IMR-90 (cell line): ENCODE results near the gene CHL1. TPM values are rescaled to one million over a fixed set of nuclear protein-coding genes. Genes with fewer than 3 reads are reported as not detected.

Experiments
- ATAC-seq: fragments of 200-7000 bp; cut with Tn5 transposase; 2 replicates; pipeline ENCODE4 v1.9.1; 2020; ENCODE audit warnings: low read depth, mild to moderate bottlenecking, moderate library complexity
- BruUV-seq: library from RNA; stranded (reverse); fragments of 400-500 nt; replicated peaks from 2 replicates; lab custom pipeline; 2021; lab: Mats Ljungman, UMichigan
- CTCF ChIA-PET: fragments of 300-600 bp; formaldehyde crosslinking; extraction: SDS; loops from one replicate; lab custom pipeline; 2021; ENCODE audit warnings: antibody characterized with exemption; lab: Yijun Ruan, JAX
- POLR2A ChIA-PET: fragments of 300-600 bp; sonication (Branson Sonifier 250); formaldehyde crosslinking; loops from one replicate; lab custom pipeline; 2022; ENCODE audit warnings: antibody characterized with exemption; ENCODE audit not compliant: unreplicated experiment; lab: Charles Lee
- DNase-seq: peaks from one replicate; pipeline ENCODE4 v3.0.0; 2013
- H2AFZ ChIP-seq: replicated peaks from 2 replicates; pipeline ENCODE3; 2013; ENCODE audit warnings: low read length, mild to moderate bottlenecking; ENCODE audit not compliant: poor library complexity
- H2AK5ac ChIP-seq: 2 replicates; pipeline ENCODE4 v1.6.1; 2013; ENCODE audit warnings: low read depth, low read length, inconsistent platforms
- H2AK9ac ChIP-seq: replicated peaks from 2 replicates; pipeline ENCODE3; 2013; ENCODE audit warnings: mild to moderate bottlenecking, low read depth, low read length, moderate library complexity; ENCODE audit not compliant: poor library complexity
- H2BK120ac ChIP-seq: 2 replicates; pipeline ENCODE4 v1.6.1; 2013; ENCODE audit warnings: low read depth, low read length, inconsistent platforms
- H2BK15ac ChIP-seq: 3 replicates; pipeline ENCODE4 v1.6.1; 2013; ENCODE audit warnings: low read depth, low read length, inconsistent platforms
- H2BK20ac ChIP-seq: 2 replicates; pipeline ENCODE4 v1.6.1; 2013; ENCODE audit warnings: low read depth, mild to moderate bottlenecking, inconsistent platforms, low read length, moderate library complexity
- H2BK5ac ChIP-seq: 2 replicates; pipeline ENCODE4 v1.6.1; 2013; ENCODE audit warnings: mild to moderate bottlenecking, low read depth, low read length, inconsistent platforms; ENCODE audit not compliant: poor library complexity, severe bottlenecking
- H3K14ac ChIP-seq: replicated peaks from 2 replicates; pipeline ENCODE4 v1.6.1; 2013; ENCODE audit warnings: low read depth, low read length, inconsistent platforms
- H3K18ac ChIP-seq: 2 replicates; pipeline ENCODE4 v1.6.1; 2013; ENCODE audit warnings: low read depth, low read length, control low read depth
- H3K23ac ChIP-seq: 2 replicates; pipeline ENCODE4 v1.6.1; 2013; ENCODE audit warnings: low read depth, low read length, inconsistent platforms
- H3K27ac ChIP-seq: 2 replicates; pipeline ENCODE4 v1.5.1; 2013; ENCODE audit warnings: mild to moderate bottlenecking, control low read depth, low read length; ENCODE audit not compliant: insufficient read depth
- H3K27me3 ChIP-seq: 2 replicates; pipeline ENCODE4 v1.6.1; 2013; ENCODE audit warnings: low read length; ENCODE audit not compliant: control insufficient read depth, insufficient read depth
- H3K36me3 ChIP-seq: 2 replicates; pipeline ENCODE4 v1.6.1; 2013; ENCODE audit warnings: low read length, mixed read lengths; ENCODE audit not compliant: control insufficient read depth, insufficient read depth
- H3K4ac ChIP-seq: 2 replicates; pipeline ENCODE4 v1.6.1; 2013; ENCODE audit warnings: low read depth, low read length, inconsistent platforms
- H3K4me1 ChIP-seq: 2 replicates; pipeline ENCODE4 v1.6.1; 2013; ENCODE audit warnings: low read length, mixed read lengths; ENCODE audit not compliant: control insufficient read depth, insufficient read depth
- H3K4me2 ChIP-seq: 2 replicates; pipeline ENCODE4 v1.6.1; 2013; ENCODE audit warnings: low read depth, mild to moderate bottlenecking, control low read depth, low read length, moderate library complexity
- H3K4me3 ChIP-seq: 2 replicates; pipeline ENCODE4 v1.5.1; 2013; ENCODE audit warnings: low read depth, mild to moderate bottlenecking, control low read depth, low read length, moderate library complexity; ENCODE audit not compliant: insufficient read depth
- H3K56ac ChIP-seq: 2 replicates; pipeline ENCODE4 v1.6.1; 2013; ENCODE audit warnings: low read length, inconsistent platforms; ENCODE audit not compliant: insufficient read depth; ENCODE audit errors: extremely low read depth
- H3K79me1 ChIP-seq, 2 experiments: 2 replicates each; pipeline ENCODE4 v1.6.1; 2013; ENCODE audit warnings: low read length in 2 of 2, inconsistent platforms in 1 of 2, low read depth in 1 of 2
- H3K9ac ChIP-seq: 2 replicates; pipeline ENCODE4 v1.6.1; 2013; ENCODE audit warnings: low read depth, low read length, control low read depth
- H3K9me1 ChIP-seq: 2 replicates; pipeline ENCODE4 v1.6.1; 2013; ENCODE audit warnings: low read length, inconsistent platforms; ENCODE audit not compliant: insufficient read depth
- H3K9me3 ChIP-seq: 2 replicates; pipeline ENCODE4 v1.6.1; 2013; ENCODE audit warnings: low read length; ENCODE audit not compliant: control insufficient read depth, insufficient read depth
- H4K20me1 ChIP-seq: 2 replicates; pipeline ENCODE4 v1.6.1; 2013; ENCODE audit warnings: low read length, inconsistent platforms; ENCODE audit not compliant: insufficient read depth
- H4K5ac ChIP-seq: 2 replicates; pipeline ENCODE4 v1.6.1; 2013; ENCODE audit warnings: mild to moderate bottlenecking, low read depth, low read length, control low read depth
- H4K8ac ChIP-seq, 2 experiments: 2 replicates each; pipeline ENCODE4 v1.6.1; 2013; ENCODE audit warnings: low read depth in 2 of 2, low read length in 2 of 2, control low read depth in 1 of 2, inconsistent platforms in 1 of 2
- H4K91ac ChIP-seq: 2 replicates; pipeline ENCODE4 v1.6.1; 2013; ENCODE audit warnings: low read depth, low read length, inconsistent platforms; ENCODE audit not compliant: insufficient read depth
- BHLHE40 ChIP-seq: fragments of 150-350 bp; IDR thresholded peaks from 2 replicates; pipeline ENCODE4 v1.6.1; 2016; ENCODE audit warnings: mild to moderate bottlenecking, low read depth, low read length
- CEBPB ChIP-seq: IDR thresholded peaks from 2 replicates; pipeline ENCODE4 v1.6.1; 2012; ENCODE audit warnings: low read depth, low read length, improper control_type of control experiment
- CHD1 ChIP-seq: IDR thresholded peaks from 2 replicates; pipeline ENCODE4 v1.6.1; 2012; ENCODE audit warnings: low read depth, low read length, improper control_type of control experiment
- FOS ChIP-seq: fragments of 150-350 bp; IDR thresholded peaks from 2 replicates; pipeline ENCODE4 v1.6.1; 2016; ENCODE audit warnings: low read depth, low read length
- MAFK ChIP-seq: IDR thresholded peaks from 2 replicates; pipeline ENCODE4 v1.6.1; 2012; ENCODE audit warnings: low read depth, low read length, improper control_type of control experiment
- MAZ ChIP-seq: IDR thresholded peaks from 2 replicates; pipeline ENCODE4 v1.6.1; 2012; ENCODE audit warnings: low read depth, mild to moderate bottlenecking, low read length, improper control_type of control experiment, moderate library complexity, borderline replicate concordance
- MXI1 ChIP-seq: IDR thresholded peaks from 2 replicates; pipeline ENCODE4 v1.6.1; 2012; ENCODE audit warnings: low read depth, mild to moderate bottlenecking, low read length, moderate library complexity, borderline replicate concordance
- NFE2L2 ChIP-seq: fragments of 150-350 bp; IDR thresholded peaks from 2 replicates; pipeline ENCODE4 v1.6.1; 2016; ENCODE audit warnings: low read depth, mild to moderate bottlenecking, low read length
- POLR2A ChIP-seq: IDR thresholded peaks from 2 replicates; pipeline ENCODE4 v1.6.1; 2012; ENCODE audit warnings: mild to moderate bottlenecking, low read depth, low read length
- RAD21 ChIP-seq: IDR thresholded peaks from 2 replicates; pipeline ENCODE4 v1.6.1; 2012; ENCODE audit warnings: low read length, improper control_type of control experiment
- RCOR1 ChIP-seq: IDR thresholded peaks from 2 replicates; pipeline ENCODE4 v1.6.1; 2012; ENCODE audit warnings: mild to moderate bottlenecking, low read length, improper control_type of control experiment; ENCODE audit not compliant: insufficient replicate concordance
- RFX5 ChIP-seq: IDR thresholded peaks from 2 replicates; pipeline ENCODE4 v1.8.0; 2012; ENCODE audit warnings: low read depth, mild to moderate bottlenecking, low read length, moderate library complexity
- SMC3 ChIP-seq: fragments of 150-350 bp; IDR thresholded peaks from 2 replicates; pipeline ENCODE4 v1.6.1; 2016; ENCODE audit warnings: low read depth, mild to moderate bottlenecking, antibody characterized with exemption, low read length, moderate library complexity
- WGBS, 2 experiments: methylation state at CpG; one replicate each; pipeline versions ENCODE4 v1.1.5 to v1.1.7; 2013; ENCODE audit warnings: missing lambda C conversion rate in 2 of 2; ENCODE audit not compliant: insufficient read length in 1 of 2; ENCODE audit errors: extremely low coverage in 2 of 2; 5-methylcytosine and 5-hydroxymethylcytosine counted together
- dilution Hi-C: fragments of 300-500 bp; cut with HindIII; formaldehyde crosslinking; loops from one replicate; pipeline ENCODE4 v1.14.3; 2018; ENCODE audit warnings: low sequenced_read_pairs; ENCODE audit not compliant: unreplicated experiment
- in situ Hi-C: fragments of 300-500 bp; cut with MboI; formaldehyde crosslinking; loops from 3 replicates; pipeline ENCODE4 v1.14.3; 2019; ENCODE audit warnings: low sequenced_read_pairs, inconsistent platforms, mixed read lengths
- intact Hi-C: fragments of 100-400 bp; cut with micrococcal nuclease; formaldehyde crosslinking; loops from 2 replicates; pipeline ENCODE4 v1.10.0; 2022
- polyA plus RNA-seq, 3 experiments: library from polyadenylated mRNA; depleted of rRNA; stranded (reverse); fragments of >200 nt; gene quantifications; 2 replicates each; pipeline ENCODE4 v1.2.3, GENCODE V29; 2012; ENCODE audit warnings: low replicate concordance in 1 of 3
- total RNA-seq: library from RNA; depleted of rRNA; stranded (reverse); fragments of >200 nt; gene quantifications from 2 replicates; pipeline ENCODE4 v1.2.3, GENCODE V29; 2012
- TF ChIP-seq, protein P1 (sequence below): fragments of 150-350 bp; IDR thresholded peaks from 2 replicates; pipeline ENCODE4 v1.6.1; 2016; ENCODE audit warnings: low read depth, mild to moderate bottlenecking, low read length, moderate library complexity, borderline replicate concordance
- TF ChIP-seq, protein P2 (sequence below): conservative IDR thresholded peaks from 2 replicates; pipeline ENCODE4 v1.5.1; 2012; ENCODE audit warnings: mild to moderate bottlenecking, low read depth, low read length, improper control_type of control experiment
- TF ChIP-seq, protein P3 (sequence below): fragments of 150-350 bp; IDR thresholded peaks from 2 replicates; pipeline ENCODE4 v1.6.1; 2017; ENCODE audit warnings: mild to moderate bottlenecking, antibody characterized with exemption, low read length, low read depth

CHL1 gene
- total and polyA plus RNA-seq, 2 of the 4 experiments (the other 2 are of a cell fraction), result 0.38 to 1.6 TPM

- Histone ChIP-seq H3K27ac (no peak overlapping the region), H2AK9ac (no peak overlapping the region), H2AK5ac (no peak overlapping the region), H3K4me2 (no peak overlapping the region), H3K56ac (no peak overlapping the region), H3K14ac (no peak overlapping the region), H3K4me1 (no peaks in the 10 kb centered on the region), H3K4ac (no peak overlapping the region), H4K5ac (no peak overlapping the region), H2BK20ac (no peak overlapping the region), H2BK5ac (no peak overlapping the region), H4K91ac (no peak overlapping the region), H3K4me3 (no peak overlapping the region), H3K23ac (no peak overlapping the region), H4K20me1 (no peaks in the 10 kb centered on the region), H3K18ac (no peak overlapping the region), H2BK15ac (no peak overlapping the region), H4K8ac (no peak overlapping the region), H3K9me1 (no peaks in the 10 kb centered on the region), H3K9me3 (no peaks in the 10 kb centered on the region), H3K9ac (no peak overlapping the region), H2BK120ac (no peak overlapping the region), H2AFZ (no peak overlapping the region), H3K79me1 (no peaks in the 10 kb centered on the region), H3K27me3 (no peaks in the 10 kb centered on the region), H3K36me3 (no peaks in the 10 kb centered on the region)
- DNase-seq (no peak), ATAC-seq (no peak)
- WGBS, 2 experiments, result 80% methylated on average over 1 of the region's 6 CpGs; no CpG with 5 or more reads in 1 of the 2 experiments
- in situ Hi-C loops (no loop called here), intact Hi-C loops (no loop called here), dilution Hi-C loops (no loop called here)
- ChIA-PET POLR2A (no interaction called here), CTCF (interaction anchor here (0.6 kb wide), 1 partner anchor 16 kb away, joined by 3 read pairs; no protein-coding TSS in a partner anchor)
- TF ChIP-seq, protein P1, sequence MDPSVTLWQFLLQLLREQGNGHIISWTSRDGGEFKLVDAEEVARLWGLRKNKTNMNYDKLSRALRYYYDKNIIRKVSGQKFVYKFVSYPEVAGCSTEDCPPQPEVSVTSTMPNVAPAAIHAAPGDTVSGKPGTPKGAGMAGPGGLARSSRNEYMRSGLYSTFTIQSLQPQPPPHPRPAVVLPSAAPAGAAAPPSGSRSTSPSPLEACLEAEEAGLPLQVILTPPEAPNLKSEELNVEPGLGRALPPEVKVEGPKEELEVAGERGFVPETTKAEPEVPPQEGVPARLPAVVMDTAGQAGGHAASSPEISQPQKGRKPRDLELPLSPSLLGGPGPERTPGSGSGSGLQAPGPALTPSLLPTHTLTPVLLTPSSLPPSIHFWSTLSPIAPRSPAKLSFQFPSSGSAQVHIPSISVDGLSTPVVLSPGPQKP, result no peak
- TF ChIP-seq MAFK (no peak), BHLHE40 (no peak), CEBPB (no peak), RFX5 (no peak), RAD21 (no peak), CHD1 (no peak), FOS (no peak), MAZ (no peak), RCOR1 (no peak), POLR2A (no peak), SMC3 (no peak), NFE2L2 (no peak), MXI1 (no peak)
- TF ChIP-seq, protein P2, sequence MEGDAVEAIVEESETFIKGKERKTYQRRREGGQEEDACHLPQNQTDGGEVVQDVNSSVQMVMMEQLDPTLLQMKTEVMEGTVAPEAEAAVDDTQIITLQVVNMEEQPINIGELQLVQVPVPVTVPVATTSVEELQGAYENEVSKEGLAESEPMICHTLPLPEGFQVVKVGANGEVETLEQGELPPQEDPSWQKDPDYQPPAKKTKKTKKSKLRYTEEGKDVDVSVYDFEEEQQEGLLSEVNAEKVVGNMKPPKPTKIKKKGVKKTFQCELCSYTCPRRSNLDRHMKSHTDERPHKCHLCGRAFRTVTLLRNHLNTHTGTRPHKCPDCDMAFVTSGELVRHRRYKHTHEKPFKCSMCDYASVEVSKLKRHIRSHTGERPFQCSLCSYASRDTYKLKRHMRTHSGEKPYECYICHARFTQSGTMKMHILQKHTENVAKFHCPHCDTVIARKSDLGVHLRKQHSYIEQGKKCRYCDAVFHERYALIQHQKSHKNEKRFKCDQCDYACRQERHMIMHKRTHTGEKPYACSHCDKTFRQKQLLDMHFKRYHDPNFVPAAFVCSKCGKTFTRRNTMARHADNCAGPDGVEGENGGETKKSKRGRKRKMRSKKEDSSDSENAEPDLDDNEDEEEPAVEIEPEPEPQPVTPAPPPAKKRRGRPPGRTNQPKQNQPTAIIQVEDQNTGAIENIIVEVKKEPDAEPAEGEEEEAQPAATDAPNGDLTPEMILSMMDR, result no peak
- TF ChIP-seq, protein P3, sequence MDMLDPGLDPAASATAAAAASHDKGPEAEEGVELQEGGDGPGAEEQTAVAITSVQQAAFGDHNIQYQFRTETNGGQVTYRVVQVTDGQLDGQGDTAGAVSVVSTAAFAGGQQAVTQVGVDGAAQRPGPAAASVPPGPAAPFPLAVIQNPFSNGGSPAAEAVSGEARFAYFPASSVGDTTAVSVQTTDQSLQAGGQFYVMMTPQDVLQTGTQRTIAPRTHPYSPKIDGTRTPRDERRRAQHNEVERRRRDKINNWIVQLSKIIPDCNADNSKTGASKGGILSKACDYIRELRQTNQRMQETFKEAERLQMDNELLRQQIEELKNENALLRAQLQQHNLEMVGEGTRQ, result no peak
- no TSS peak for BruUV-seq
Observed at GRCh38 chr3:257826-258225, 61.3 kb downstream of the CHL1 start.
